Measurements from ENCODE around the gene TGIF2LY.
"Not testable (repeated sequence)": the region's sequence is repeated elsewhere in the genome, so short reads cannot be mapped to it uniquely, and the experiment has no call there.

TGIF2LY gene

DNA sequence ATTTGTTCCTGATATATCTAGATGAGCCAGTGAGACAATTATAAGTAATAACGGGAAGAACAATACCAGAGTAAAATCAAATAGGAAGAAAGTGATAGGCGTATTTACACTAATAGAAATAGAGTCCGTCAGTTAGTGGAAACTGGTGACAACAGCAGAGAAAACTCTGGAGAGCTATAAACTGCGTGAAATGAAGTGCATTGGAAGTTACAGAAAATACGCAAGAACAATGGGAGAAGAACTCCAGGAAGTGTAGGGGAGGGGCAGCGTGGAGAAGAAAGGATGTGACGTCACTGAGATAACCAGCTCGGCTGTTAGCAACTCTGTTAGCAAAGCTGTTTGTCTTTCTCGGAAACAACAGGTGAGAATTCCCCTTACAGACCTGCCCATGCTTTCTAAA, at the start of gene TGIF2LY:
Gene TGIF2LY (plus strand): TSS at position 301 of the 400 bp plus-strand sequence. CDS start 178 bp downstream, outside the sequence.
- DNase-seq: not testable (repeated sequence)
